NCI-H524 treated with DMSO at 0.1 percent for 48 hours (cell line): Measurements from ENCODE around the gene AQP2.

Experiments used
- DNase-seq: peaks from one replicate; lab custom pipeline; 2025; lab: John Stamatoyannopoulos, UW

AQP2 gene

DNA sequence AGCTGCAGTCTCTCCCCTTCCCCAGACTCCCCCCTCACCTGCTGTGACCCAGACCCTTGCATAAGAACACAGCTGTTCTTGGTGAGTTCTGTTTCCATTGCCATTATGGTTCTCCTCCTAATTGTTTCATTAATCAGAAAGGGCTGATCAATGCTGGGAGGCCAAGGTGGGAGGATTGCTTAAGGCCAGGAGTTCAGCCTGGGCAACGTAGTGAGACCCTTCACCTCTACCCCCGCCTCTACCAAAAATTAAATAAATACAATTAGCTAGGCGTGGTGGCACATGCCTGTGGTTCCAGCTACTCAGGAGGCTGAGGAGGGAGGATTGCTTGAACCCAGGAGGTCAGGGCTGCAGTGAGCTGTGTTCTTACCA is 29.6 kb upstream of the AQP2 start:
- DNase-seq = no peak

DNA sequence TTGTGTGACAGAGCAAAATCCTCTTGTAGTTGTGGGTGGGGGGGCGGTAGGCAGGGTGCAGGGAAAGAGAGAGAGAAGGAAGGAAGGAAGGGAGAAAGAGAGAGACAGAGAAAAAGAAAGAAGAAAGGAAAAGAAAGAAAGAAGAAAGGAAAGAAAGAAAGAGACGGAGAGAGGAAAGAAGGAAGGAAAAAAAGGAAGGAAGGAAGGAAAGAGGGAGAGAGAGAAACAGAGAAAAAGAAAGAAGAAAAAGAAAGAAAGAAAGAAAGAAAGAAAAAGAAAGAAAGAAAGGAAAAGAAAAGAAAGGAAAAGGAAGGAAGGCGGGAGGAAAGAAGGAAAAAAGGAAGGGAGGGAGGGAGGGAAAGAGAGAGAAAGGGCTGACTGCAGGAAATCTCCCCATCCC is 29.2 kb upstream of the AQP2 start:
- DNase-seq = no peak

DNA sequence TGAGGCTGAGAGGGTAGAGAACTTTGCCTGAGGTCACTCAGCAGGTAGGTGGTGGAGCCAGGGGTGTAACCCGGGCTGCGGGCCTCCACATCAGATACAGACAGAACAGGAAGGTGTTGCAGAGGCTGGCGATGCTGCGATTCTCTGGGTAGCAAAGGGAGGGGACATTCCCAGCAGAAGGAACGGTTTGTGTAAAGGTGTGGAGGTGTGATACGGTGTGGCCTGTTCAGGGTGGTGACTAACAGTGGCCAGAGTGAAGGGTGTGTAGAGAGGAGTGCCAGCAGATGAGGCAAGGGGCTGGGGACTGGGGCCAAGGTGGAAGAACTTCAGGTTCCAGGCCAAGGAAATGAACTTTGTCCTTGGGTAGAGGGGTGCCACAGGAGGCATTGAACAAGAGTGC is 28.6 kb upstream of the AQP2 start:
- no peak for DNase-seq

DNA sequence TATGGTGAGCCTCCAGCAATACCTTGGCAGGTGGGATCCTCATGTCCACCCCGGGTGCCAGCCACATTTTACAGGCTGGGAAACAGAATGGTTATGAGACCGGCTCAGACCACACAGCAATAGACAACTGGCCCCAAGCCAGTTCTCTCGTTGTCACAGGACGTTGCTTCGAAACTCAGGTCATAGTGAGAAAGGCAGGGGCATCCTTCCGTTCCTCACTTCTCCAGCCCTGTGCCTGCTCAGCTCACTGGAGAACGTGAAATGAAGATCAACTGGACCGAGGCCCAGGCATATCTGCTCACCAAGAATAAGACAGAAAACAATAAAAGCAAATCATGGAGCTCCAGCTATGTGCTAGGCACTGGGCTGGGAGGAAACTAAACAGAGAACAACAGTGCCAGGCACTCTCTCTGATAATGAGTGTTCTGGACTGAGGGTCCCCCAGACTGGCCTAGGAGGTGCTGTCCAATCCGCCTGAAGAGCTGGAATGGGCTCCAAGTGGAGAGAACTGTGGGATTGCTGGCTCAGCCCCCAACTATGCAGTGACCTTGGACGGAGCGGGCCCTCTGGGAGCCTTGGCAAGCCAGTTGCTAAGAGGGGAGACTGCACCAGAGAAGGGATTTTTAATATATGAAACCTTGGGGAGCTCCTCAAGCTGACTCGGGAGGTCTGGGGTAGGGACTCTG is 28.0 kb upstream of the AQP2 start:
- DNase-seq = no peak

DNA sequence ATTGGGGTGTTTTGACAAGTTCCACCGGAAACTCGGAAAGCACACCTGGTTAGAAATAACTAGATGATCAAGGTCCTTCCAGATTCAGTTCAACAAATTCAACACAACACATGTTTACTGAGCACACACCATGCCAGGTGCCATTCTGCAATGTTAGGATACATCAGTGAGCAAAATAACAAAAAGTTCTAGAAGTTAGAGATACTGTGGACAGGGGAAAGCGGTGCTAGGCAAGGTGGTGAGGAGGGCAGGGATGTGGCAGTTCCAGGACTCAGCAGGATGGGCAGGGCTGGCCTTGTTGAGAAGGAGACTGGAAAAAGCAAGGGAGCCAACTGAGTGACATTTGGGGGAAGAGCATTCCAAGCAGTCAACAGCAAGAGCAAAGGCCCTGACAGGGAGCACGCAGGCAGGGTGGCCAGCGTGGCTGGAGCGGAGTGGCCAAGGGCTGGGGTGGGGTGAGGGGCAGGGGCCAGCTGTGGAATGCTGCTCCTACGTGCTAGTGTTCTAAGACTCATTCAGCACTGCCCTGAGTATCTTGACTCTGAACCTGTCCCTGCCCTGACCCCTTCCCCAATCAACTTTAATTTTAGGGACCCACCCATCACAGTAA is 27.4 kb upstream of the AQP2 start:
- no peak for DNase-seq

DNA sequence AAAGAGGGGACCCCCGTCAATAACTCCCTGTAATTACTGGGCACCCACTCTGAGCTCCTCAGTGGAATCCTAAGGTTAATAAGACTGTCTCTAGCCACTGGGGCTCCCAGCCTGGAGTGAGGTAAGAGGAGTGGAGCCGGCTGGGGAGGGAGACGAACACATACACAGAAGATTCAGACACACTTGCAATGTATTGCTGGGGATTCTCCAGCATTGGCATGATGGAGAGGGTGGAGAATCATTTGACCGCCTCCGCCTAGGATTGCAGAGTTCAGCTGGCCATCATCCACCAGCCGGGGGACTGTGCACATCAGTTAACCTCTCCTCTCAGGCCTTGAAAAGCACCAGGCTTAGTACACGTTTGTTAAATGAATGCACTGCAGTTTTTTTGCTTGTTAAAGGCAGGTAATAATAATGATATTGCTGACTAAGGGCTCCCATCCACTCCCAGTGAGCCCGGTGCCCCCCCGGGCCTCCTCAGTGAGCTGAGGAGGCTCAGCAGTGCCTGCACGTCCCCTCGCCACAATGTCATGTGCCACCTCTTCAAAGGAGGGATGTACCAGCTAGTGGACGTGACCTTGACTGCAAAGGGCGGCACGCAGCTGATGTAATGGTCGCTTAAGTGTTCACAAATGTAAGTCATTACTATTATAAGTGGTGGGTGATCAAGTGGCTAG is 26.5 kb upstream of the AQP2 start:
- DNase-seq = no peak

DNA sequence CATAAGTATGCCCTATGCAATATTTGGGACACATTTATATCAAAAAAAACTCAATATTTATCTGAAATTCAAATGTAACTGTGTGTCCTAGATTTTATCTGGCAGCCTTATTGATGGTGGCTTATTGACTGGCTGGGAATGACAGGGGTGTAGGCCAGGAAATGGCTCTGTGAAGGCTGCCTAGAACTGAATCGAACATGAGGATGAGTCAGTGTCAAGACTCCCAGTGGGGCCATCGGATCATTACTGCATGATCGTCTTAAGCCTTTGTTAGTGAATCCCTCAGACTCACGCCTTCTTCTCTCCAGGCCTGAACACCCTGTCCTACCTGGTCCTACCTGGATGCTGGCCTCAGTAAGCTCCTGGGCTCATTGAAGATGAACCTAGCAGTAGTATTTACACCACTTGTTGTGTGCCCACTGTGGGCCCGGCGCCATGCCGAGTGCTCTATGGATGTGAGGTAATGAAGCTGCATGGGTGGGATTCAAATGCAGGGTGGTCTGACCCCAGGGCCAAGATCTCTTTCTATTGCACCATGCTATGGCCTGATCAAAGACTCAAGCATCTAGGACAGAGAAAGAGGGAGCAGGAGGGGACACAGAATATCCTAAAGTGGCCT is 25.8 kb upstream of the AQP2 start:
- no peak for DNase-seq

DNA sequence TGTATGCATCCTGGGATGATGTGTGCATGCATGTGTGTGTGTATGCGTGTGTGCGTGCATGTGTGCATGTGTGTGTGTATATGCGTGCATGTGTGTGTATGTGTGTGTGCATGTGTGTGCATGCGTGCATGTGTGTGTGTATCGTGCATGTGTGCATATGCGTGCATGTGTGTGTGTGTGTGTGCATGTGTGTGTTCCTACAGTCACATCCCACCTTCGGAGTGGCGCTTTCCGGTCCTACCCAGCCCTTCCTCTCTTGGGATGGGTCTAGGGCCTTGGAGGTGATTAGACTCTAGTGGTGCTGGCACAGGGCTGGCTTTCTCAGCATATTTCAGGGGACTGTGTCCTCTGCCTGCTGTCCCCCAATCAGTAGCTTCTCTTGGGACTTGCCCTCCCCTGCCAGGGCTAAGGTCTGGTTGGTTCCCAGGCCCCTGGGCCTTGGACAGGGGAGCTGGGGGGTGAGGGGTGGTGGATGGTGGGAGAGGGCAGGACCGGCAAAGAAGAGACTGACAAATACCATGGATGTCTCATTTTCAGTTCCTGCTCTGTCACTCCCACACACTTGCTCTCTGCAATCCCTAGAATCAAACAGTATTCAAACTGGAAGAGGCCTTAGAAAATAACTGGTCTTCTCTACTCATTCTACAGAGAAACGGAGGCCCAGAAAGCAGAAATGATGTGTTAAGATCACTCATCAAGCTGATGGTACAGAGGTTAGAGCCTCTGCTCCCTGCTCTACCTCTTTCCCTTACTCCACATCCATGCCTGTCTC is 24.9 kb upstream of the AQP2 start:
- no peak for DNase-seq

DNA sequence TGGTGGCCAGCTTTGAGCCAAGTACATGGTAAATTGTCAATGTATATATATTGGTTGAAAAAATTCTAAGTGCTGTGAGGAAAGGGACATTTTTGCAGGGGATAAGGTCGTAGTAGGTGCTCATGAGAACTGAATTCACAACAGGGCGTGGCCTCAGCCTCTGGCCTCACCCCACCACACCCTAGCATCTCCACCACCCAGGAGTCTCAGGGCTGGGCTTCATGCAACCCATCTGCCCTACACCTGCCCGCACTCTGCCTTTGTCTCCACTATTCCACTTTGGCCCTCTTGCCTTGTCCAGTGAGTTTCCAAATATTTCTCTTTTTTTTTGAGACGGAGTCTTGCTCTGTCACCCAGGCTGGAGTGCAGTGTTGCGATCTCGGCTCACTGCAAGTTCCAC is 22.1 kb upstream of the AQP2 start:
- no peak for DNase-seq

DNA sequence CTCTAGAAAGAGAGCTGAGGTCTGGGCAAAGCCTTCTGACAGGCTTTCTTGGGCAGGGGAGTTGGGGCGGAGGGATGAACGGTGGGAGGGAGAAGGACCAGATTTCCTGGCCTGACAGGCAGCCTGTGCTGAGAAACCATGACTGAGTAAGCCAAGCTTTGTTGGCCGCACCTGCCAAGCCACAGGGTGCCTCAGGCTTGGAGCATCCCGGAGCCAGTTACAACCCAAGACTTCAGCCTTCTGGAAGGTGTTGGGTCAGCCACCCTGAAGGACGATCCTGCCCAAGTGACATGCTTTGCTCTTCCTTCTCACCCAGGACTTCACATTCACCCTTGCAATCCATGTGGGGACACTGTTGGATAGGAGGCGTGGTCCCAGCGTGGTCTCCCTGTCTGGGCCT is 21.0 kb upstream of the AQP2 start:
- no peak for DNase-seq

DNA sequence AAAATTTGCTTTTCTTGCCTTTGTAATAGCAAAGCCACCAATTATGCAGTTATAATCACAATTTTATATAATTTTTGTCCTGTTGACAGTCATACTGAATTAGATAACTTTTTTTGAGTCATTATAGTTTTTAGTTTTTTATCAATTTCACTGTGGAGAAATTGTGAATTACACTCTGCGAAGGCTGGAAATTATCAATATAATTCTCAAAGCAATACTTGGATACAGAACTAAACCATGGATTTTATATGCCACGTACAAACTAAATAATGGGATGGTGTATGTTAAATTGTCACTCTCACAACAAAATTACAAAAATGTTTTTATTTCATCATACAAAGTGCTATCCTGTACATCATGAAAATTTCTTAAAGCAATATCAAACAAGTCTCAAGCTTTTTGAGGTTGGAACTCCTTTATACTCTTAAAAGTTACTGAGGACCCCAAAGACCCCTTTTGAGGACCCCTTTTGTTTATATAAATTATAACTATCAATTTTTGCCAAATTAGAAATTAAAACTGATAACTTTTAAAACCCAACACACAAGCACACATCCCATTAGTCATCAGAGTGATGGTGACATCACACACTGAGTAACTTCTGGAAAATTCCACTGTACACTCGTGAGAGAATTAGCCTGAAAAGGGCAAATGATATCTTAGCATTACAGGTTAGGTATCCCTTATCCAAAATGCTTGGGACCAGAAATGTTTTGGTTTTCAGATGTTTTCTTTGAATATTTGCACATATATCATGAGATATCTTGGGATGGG is 19.8 kb upstream of the AQP2 start:
- DNase-seq = no peak

DNA sequence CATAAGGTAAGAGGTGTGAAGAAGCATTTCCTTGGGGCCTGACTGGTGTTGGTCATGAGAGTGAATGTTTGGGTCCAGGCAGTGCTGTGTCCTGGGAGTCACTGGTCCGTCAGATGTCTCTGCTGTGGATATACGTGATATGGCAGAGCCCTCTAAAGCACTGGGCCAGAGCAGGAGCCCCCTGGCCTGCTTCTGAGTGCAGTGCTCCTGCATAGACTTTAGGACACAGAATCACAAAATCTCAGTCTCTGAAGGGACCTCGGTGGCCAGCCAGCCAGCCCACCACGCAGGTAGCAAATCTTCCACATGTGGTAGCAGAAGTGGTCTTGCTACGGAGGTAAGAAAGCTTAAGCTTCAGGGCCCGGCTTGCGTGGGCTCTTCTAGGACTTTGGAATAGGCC is 18.5 kb upstream of the AQP2 start:
- no peak for DNase-seq

DNA sequence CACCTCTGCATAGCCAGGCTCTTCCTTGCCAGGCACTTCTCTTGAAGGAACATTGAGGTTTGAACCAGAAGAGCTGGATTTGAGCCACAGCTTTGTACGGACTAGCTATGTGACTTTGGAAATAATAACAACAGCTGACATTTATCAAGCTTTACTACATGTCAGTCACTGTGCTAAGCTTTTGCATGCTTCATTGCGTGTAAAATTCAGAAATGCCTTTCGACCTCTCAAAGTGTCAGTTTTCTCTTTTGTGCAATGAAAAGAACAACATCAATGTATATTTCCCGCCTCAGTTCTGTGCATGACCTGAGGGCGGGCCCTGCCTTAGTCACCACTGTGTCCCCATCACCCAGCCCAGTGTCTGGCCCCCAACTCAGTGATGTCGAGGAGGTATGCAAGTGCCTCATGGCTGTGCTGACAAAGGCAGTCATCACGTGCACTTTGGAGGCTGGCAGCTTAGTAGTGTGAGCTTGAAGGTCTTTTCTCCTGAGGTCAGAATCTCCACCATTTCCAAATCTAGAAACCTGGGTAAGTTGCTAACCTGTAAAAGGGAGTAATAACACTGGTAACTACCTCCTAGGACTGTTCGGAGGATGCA is 17.9 kb upstream of the AQP2 start:
- DNase-seq = no peak

DNA sequence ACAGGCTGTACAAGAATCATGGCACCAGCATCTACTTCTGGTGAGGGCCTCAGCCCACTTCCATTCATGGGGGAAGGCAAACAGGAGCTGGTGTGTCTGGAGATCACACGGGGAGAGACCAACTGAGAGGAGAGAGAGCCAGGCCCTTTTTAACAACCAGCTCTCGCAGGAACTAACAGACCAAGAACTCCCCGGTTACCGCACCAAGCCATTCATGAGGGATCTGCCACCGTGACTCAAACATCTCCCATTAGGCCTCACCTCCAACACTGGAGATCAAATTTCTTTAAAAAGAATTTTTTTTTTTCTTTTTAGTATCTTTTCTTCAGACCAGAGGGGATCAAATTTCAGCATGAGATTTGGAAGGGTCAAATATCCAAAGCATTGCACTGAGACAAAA is 16.7 kb upstream of the AQP2 start:
- DNase-seq = no peak

DNA sequence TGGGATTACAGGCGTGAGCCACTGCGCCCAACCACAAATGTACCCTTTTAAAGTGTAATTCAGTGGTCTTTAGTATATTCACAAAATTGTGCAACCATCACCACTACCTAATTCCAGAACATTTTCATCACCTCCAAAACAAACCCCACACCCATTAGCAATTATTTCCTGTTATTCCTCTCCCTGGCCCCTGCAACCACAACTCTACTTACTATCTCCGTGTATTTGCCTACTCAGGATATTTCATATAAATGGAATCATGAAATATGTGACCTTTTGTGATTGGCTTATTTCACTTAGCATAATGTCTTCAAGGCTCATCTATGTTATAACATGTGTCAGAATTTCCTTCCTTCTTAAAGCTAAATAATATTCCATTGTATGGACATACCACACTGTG is 16.0 kb upstream of the AQP2 start:
- no peak for DNase-seq

DNA sequence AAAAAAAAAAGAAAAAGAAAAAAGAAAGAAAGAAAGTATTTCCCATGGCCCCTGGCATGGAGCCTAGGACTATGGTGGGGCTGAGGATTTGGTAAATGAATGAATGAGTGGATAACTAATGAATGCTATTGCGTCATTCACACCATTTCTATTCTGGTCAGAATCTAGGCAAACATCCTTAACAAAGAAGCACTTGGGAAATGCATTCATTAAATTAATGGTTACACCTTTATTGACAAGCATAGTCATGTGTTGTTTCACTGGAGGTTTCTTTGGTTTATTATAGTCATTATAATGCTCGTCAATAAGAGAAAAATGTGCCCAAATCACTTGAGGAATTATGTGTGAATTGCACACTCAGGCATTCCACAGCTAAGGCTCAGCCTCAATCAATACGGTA is 13.6 kb upstream of the AQP2 start:
- no peak for DNase-seq

DNA sequence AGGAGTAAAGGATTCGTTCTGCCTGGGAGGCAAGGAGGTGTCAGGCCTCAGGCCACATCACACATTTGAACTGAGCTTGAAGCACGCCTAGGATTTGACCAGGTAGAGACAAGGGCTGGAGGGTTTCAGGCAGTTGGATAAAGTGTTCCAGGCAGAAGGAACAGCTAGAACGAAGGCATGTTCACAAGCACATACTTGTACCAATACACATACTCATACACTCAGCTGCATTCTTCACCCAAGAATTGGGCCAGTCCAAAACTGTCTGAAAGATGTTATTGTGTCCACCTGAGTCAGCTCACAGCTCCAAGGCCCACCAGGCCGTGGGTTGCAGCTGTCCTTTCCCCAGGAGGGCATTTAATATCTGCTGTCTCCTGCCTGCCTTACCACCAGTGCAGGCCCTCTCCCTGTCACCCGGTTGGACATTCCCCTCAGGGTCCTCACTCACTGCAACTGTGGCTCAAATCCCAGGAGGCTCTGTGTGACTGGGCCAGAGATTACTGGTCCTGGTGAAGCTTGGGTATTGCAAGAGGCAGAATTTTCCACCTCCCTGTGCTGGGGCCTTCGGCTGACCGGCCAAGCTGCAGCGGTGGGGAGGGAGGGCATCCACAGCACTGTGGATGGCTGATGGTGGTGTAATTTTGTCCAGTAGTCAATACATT is 12.8 kb upstream of the AQP2 start:
- DNase-seq = no peak

DNA sequence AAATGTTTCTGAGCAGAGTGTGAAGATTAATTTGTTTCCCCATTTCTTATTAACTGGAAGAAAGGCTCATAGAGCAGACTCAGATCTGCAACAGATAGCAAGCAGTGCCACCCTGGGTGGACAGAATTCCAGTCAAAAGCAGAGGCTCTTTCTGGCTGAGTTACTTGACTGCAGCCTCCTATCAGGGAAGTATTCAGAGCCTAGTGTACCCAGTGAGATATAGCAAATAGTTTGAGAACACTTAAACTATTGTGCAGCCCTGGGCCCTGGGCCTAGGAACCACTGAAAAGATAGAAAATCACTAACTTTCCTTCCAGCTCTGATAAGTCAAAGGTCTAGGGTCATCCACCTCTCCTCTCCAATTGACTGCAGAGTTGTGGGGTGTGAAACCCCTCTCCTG is 11.2 kb upstream of the AQP2 start:
- no peak for DNase-seq

DNA sequence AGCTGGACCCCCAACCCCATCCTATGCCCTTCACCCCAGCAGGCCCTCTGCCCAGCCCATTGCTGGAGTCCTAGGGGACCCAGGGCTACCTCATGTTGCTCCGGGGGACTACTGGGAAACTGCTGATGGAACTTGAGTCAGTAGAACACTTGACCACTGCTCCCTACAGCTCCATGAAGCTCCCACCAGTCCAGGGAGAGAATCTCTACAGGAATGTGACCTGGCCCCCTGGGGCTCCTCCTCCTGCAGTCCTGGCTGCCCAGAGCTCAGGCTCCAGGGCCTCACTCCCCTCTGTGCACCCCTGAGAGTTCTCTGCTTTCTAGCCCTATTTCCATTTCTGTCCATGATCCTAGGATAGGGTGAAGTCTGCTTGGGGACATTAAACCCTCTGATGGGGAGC is 10.8 kb upstream of the AQP2 start:
- no peak for DNase-seq

DNA sequence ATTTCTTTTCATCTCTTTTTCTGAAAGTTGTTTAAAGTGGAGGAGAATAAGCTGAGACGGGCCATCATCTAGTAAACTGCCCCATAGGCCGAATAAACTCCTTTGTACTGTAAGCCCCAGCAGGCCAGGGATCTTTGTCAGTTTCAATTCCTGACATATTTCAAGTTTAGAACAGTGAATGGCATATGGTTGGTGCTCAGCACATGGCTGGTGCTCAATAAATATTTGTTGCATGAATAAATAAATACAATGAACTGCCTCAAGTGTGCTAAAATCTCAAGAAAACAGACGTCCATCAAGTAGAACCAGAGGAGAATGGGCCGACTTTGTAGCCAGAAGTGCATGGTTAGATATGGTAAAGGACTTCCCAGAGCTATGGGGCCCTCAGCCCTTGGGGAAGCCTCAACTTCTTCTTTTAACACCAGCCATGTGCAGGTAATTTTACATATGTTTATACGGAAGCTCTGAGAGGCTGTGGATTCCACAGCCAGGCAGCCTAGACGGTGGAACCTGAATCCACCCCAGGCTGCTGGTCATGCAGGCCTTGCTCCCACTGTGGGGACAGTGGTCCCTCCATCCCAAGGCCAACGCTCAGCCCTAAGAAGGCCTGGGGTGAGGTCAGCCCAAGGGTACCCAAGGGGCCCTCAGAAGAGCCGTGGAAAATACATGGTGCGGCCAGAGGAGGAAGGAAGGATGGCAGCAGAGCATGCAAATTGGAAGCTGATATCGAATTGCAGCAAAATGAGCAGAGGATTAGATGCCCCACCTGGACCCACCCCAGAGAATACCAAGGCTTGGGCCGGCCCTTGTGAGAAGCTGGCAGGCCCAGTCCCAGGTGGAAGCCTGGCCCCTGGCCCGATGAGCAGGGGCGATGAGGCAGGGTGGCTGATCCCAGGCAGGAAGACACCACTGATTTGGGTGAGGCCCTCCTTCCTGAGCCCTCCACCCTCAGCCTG is 8.7 kb upstream of the AQP2 start:
- DNase-seq = no peak
